Keratinocyte (primary cell): ENCODE data around the gene BOK.

ENCODE experiments used
- CTCF ChIP-seq, 3 experiments: IDR thresholded peaks in 1 of 3; conservative IDR thresholded peaks in 1 of 3; optimal IDR thresholded peaks in 1 of 3; 2 replicates in 2 of 3; 3 replicates in 1 of 3; pipeline versions ENCODE3 to v1.5.1; 2011; ENCODE audit warnings: low read length in 3 of 3, mild to moderate bottlenecking in 3 of 3, moderate library complexity in 2 of 3, control low read depth in 1 of 3, inconsistent platforms in 1 of 3; ENCODE audit not compliant: insufficient read depth in 2 of 3; ENCODE audit errors: extremely low read depth in 1 of 3
- EZH2 ChIP-seq: IDR thresholded peaks from one replicate; pipeline ENCODE4 v1.6.1; 2012; ENCODE audit warnings: inconsistent platforms, mild to moderate bottlenecking, low read length, moderate library complexity

GRCh38 chr2:241530571-241530970 is 28.0 kb upstream of the BOK start:
- no peak for TF ChIP-seq CTCF (optimal IDR thresholded peaks at IDR 0.05 in 1 of 3, IDR thresholded peaks at IDR 0.05 in 1 of 3, conservative IDR thresholded peaks at IDR 0.05 in 1 of 3; ENCODE audit: extremely low read depth in 1 of 3, insufficient read depth in 2 of 3, low read length in 3 of 3)
- TF ChIP-seq EZH2, result no peak
